Transverse colon (tissue), 4 donors: ENCODE measurements around the gene PLEKHB2.

ENCODE experiments used
- POLR2A ChIP-seq: fragments of 450-650 bp; IDR thresholded peaks from one replicate; pipeline ENCODE4 v1.6.1; 2016; ENCODE audit warnings: antibody characterized with exemption, mild to moderate bottlenecking, moderate library complexity
- POLR2AphosphoS5 ChIP-seq, 3 donors: sonication (generic); formaldehyde crosslinking; IDR thresholded peaks; one replicate each; pipeline ENCODE4 v1.6.1; 2016; ENCODE audit warnings: antibody characterized with exemption in 3 of 3
- TF ChIP-seq, protein P1 (sequence below), 5 experiments: fragments of 200-600 bp in 3 of 5; fragments of 450-650 bp in 2 of 5; sonication (generic) in 3 of 5; IDR thresholded peaks; 1 replicate in 2 of 5; 2 replicates in 3 of 5; pipeline ENCODE4 v1.5.1; 2016 to 2017; ENCODE audit warnings: antibody characterized with exemption in 5 of 5, inconsistent platforms in 3 of 5, mild to moderate bottlenecking in 2 of 5, moderate library complexity in 1 of 5

DNA sequence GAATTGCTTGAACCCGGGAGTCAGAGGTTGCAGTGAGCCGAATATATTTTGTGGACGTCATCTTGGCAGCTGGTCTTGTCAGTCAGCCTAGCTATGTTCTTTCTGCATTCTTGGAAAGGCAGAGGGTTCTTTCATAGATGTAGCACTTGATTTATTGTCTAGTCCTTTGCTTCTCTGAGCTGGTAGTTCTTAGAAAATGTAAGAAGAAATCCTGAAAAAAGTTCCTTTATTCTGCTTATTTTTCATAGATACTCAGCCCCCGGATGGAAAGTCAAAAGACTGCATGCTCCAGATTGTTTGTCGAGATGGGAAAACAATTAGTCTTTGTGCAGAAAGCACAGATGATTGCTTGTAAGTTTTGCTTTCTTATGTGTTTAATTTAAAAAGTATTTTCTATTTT, 21.3 kb downstream of the PLEKHB2 start:
- TF ChIP-seq, protein P1, sequence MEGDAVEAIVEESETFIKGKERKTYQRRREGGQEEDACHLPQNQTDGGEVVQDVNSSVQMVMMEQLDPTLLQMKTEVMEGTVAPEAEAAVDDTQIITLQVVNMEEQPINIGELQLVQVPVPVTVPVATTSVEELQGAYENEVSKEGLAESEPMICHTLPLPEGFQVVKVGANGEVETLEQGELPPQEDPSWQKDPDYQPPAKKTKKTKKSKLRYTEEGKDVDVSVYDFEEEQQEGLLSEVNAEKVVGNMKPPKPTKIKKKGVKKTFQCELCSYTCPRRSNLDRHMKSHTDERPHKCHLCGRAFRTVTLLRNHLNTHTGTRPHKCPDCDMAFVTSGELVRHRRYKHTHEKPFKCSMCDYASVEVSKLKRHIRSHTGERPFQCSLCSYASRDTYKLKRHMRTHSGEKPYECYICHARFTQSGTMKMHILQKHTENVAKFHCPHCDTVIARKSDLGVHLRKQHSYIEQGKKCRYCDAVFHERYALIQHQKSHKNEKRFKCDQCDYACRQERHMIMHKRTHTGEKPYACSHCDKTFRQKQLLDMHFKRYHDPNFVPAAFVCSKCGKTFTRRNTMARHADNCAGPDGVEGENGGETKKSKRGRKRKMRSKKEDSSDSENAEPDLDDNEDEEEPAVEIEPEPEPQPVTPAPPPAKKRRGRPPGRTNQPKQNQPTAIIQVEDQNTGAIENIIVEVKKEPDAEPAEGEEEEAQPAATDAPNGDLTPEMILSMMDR (IDR thresholded peaks at IDR 0.05), result no peak
- no peak for TF ChIP-seq POLR2A
- no peak for TF ChIP-seq POLR2AphosphoS5 (IDR thresholded peaks at IDR 0.05)
